H9 (cell line): ENCODE results near the gene ACVR1. TPM values are rescaled to one million over a fixed set of nuclear protein-coding genes. Genes with fewer than 3 reads are reported as not detected.

Experiments
- DNase-seq: peaks from one replicate; pipeline ENCODE4 v3.0.0-alpha.2; 2017
- H2AFZ ChIP-seq: one replicate; pipeline ENCODE4 v1.6.1; 2013; ENCODE audit warnings: mild to moderate bottlenecking, low read length, control low read depth, moderate library complexity
- H2AK5ac ChIP-seq: 2 replicates; pipeline ENCODE4 v1.6.1; 2013; ENCODE audit warnings: low read length, control low read depth, mixed read lengths; ENCODE audit not compliant: insufficient read length
- H2BK120ac ChIP-seq: one replicate; pipeline ENCODE4 v1.6.1; 2013; ENCODE audit warnings: low read depth, mild to moderate bottlenecking, low read length, control low read depth, inconsistent platforms; ENCODE audit not compliant: poor library complexity, severe bottlenecking
- H2BK12ac ChIP-seq: 2 replicates; pipeline ENCODE4 v1.6.1; 2013; ENCODE audit warnings: low read length, control low read depth, mixed read lengths, low read depth; ENCODE audit not compliant: insufficient read length
- H2BK15ac ChIP-seq: 2 replicates; pipeline ENCODE4 v1.6.1; 2013; ENCODE audit warnings: low read depth, low read length, control low read depth
- H2BK20ac ChIP-seq: one replicate; pipeline ENCODE4 v1.6.1; 2013; ENCODE audit warnings: low read depth, mild to moderate bottlenecking, low read length, control low read depth, inconsistent platforms; ENCODE audit not compliant: poor library complexity, severe bottlenecking
- H2BK5ac ChIP-seq: 2 replicates; pipeline ENCODE4 v1.6.1; 2013; ENCODE audit warnings: low read length, control low read depth, mixed read lengths; ENCODE audit not compliant: insufficient read length
- H3K14ac ChIP-seq: 2 replicates; pipeline ENCODE4 v1.6.1; 2013; ENCODE audit warnings: low read length, control low read depth; ENCODE audit not compliant: insufficient read depth
- H3K18ac ChIP-seq: 2 replicates; pipeline ENCODE4 v1.6.1; 2013; ENCODE audit warnings: low read depth, mild to moderate bottlenecking, mixed read lengths, low read length, control low read depth; ENCODE audit not compliant: insufficient read length
- H3K23ac ChIP-seq: 2 replicates; pipeline ENCODE4 v1.6.1; 2013; ENCODE audit warnings: low read length, control low read depth, mixed read lengths, low read depth; ENCODE audit not compliant: insufficient read length
- H3K23me2 ChIP-seq: 2 replicates; pipeline ENCODE4 v1.6.1; 2013; ENCODE audit warnings: low read depth, mild to moderate bottlenecking, mixed read lengths, low read length, control low read depth; ENCODE audit not compliant: insufficient read length, poor library complexity, severe bottlenecking
- H3K27ac ChIP-seq: 2 replicates; pipeline ENCODE4 v1.5.1; 2013; ENCODE audit warnings: low read length, control low read depth, mixed read lengths, low read depth; ENCODE audit not compliant: insufficient read length
- H3K27me3 ChIP-seq: 2 replicates; pipeline ENCODE4 v1.6.1; 2013; ENCODE audit warnings: low read length, control low read depth, inconsistent platforms; ENCODE audit not compliant: insufficient read depth
- H3K4ac ChIP-seq: 2 replicates; pipeline ENCODE4 v1.6.1; 2013; ENCODE audit warnings: low read depth, mild to moderate bottlenecking, control low read depth, inconsistent platforms, low read length, moderate library complexity
- H3K4me1 ChIP-seq: 2 replicates; pipeline ENCODE4 v1.6.1; 2013; ENCODE audit warnings: low read length, control low read depth, inconsistent platforms; ENCODE audit not compliant: insufficient read depth
- H3K4me2 ChIP-seq: 2 replicates; pipeline ENCODE4 v1.6.1; 2013; ENCODE audit warnings: low read length, control low read depth, mixed read lengths; ENCODE audit not compliant: insufficient read length, insufficient read depth
- H3K56ac ChIP-seq: 2 replicates; pipeline ENCODE4 v1.6.1; 2013; ENCODE audit warnings: low read depth, mild to moderate bottlenecking, mixed read lengths, low read length, control low read depth; ENCODE audit not compliant: insufficient read length
- H3K79me1 ChIP-seq: 2 replicates; pipeline ENCODE4 v1.6.1; 2013; ENCODE audit warnings: low read depth, mild to moderate bottlenecking, moderate library complexity, low read length, control low read depth, inconsistent platforms; ENCODE audit not compliant: insufficient read depth, poor library complexity, severe bottlenecking
- H3K79me2 ChIP-seq: 2 replicates; pipeline ENCODE4 v1.6.1; 2013; ENCODE audit warnings: low read length, control low read depth, inconsistent platforms; ENCODE audit not compliant: insufficient read depth
- H3K9ac ChIP-seq: 2 replicates; pipeline ENCODE4 v1.6.1; 2013; ENCODE audit warnings: low read length, control low read depth, mixed read lengths; ENCODE audit not compliant: insufficient read length; ENCODE audit errors: extremely low read depth
- H3K9me3 ChIP-seq: one replicate; pipeline ENCODE4 v1.6.1; 2013; ENCODE audit warnings: low read depth, low read length, inconsistent platforms; ENCODE audit not compliant: control insufficient read depth
- H3T11ph ChIP-seq: one replicate; pipeline ENCODE4 v1.6.1; 2013; ENCODE audit warnings: mild to moderate bottlenecking, low read length, control low read depth, inconsistent platforms
- H4K20me1 ChIP-seq: one replicate; pipeline ENCODE4 v1.6.1; 2013; ENCODE audit not compliant: control insufficient read depth, insufficient read length, insufficient read depth
- H4K5ac ChIP-seq: 2 replicates; pipeline ENCODE4 v1.6.1; 2013; ENCODE audit warnings: low read depth, mild to moderate bottlenecking, mixed read lengths, low read length, control low read depth; ENCODE audit not compliant: insufficient read length
- H4K8ac ChIP-seq: replicated peaks from 2 replicates; pipeline ENCODE4 v1.6.1; 2013; ENCODE audit warnings: low read length, control low read depth, mixed read lengths, low read depth; ENCODE audit not compliant: insufficient read length
- H4K91ac ChIP-seq: 2 replicates; pipeline ENCODE4 v1.6.1; 2013; ENCODE audit warnings: low read depth, mild to moderate bottlenecking, moderate library complexity, mixed read lengths, low read length, control low read depth; ENCODE audit not compliant: insufficient read length
- H3K27ac Mint-ChIP-seq, 3 experiments: 2 replicates in 2 of 3; 3 replicates in 1 of 3; pipeline ENCODE4 v1.8.0; 2020 to 2021; ENCODE audit warnings: mixed read lengths in 3 of 3, mild to moderate bottlenecking in 1 of 3, moderate library complexity in 1 of 3
- H3K27me3 Mint-ChIP-seq: 2 replicates; pipeline ENCODE4 v1.8.0; 2021; ENCODE audit warnings: low read depth, mild to moderate bottlenecking, moderate library complexity, mixed read lengths
- H3K36me3 Mint-ChIP-seq, 3 experiments: 2 replicates in 2 of 3; 3 replicates in 1 of 3; pipeline ENCODE4 v1.8.0; 2020 to 2021; ENCODE audit warnings: low read depth in 3 of 3, mixed read lengths in 3 of 3; ENCODE audit not compliant: insufficient read depth in 1 of 3
- H3K4me1 Mint-ChIP-seq, 2 experiments: 2 replicates each; pipeline ENCODE4 v1.8.0; 2020; ENCODE audit warnings: mixed read lengths in 2 of 2
- H3K4me3 Mint-ChIP-seq, 2 experiments: 2 replicates in 1 of 2; 3 replicates in 1 of 2; pipeline ENCODE4 v1.8.0; 2020 to 2021; ENCODE audit warnings: mild to moderate bottlenecking in 2 of 2, mixed read lengths in 2 of 2, moderate library complexity in 1 of 2
- H3K9me3 Mint-ChIP-seq, 2 experiments: 2 replicates in 1 of 2; 3 replicates in 1 of 2; pipeline ENCODE4 v1.8.0; 2020; ENCODE audit warnings: mild to moderate bottlenecking in 2 of 2, mixed read lengths in 2 of 2, moderate library complexity in 1 of 2
- WGBS: extraction: QIAGEN DNeasy Blood & Tissue Kit; methylation state at CpG from one replicate; pipeline ENCODE4 v1.1.7; 2013; ENCODE audit warnings: missing lambda C conversion rate, low lambda C conversion rate, mixed read lengths; ENCODE audit not compliant: insufficient read length; ENCODE audit errors: extremely low coverage; 5-methylcytosine and 5-hydroxymethylcytosine counted together
- total RNA-seq: library from RNA; stranded (reverse); gene quantifications from 2 replicates; pipeline ENCODE4 v1.2.1, GENCODE V29; 2021
- TF ChIP-seq, protein P1 (sequence below): fragments of 200-600 bp; sonication (generic); conservative IDR thresholded peaks from 3 replicates; pipeline ENCODE4 v1.8.0; 2021; ENCODE audit warnings: antibody characterized with exemption, mild to moderate bottlenecking

The ACVR1 gene
- total RNA-seq, 1 experiment from 2014 or later = 21.2 TPM

DNA sequence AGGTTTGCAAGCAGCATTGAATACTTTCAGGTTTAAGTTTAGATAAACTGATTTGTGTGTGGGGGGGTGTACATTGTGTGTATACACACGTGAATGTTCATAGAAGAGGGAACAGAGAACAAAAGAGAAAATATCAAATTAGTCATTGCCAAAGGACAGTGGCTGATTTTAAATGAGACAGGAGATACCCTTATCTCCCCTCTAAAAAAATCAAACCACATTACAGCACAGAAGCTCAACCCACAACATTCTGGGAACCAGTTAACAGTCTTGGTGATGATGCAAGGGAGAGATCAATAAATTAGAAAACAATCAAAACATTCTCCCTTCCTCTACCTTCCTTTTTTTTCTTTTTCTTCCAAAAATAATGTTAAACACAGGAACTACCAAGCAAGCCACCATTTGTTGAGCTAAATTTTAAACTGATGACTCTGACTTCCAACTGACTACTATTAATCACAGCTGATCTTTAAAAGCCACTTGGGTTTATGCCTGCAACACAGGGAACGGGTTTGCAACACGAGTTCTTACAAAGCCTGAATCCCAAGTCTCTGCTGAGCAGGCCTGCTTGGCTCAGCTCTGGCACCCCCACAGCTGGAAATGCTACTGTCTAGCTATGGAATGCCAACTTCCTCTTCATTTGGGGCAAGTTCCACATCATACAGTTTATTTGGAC lies 128.3 kb downstream of the ACVR1 start:
- Mint-ChIP-seq H3K27ac (peak overlapping the region in 2 of 3 experiments; percentile 29 to 35; a peak in 1 of 7 replicates), H3K27me3 (no peaks in the 10 kb centered on the region), H3K9me3 (no peaks in the 10 kb centered on the region; a peak in 1 of 5 replicates), H3K4me3 (no peak overlapping the region), H3K4me1 (peaks cover 4 to 9% of the 10 kb centered on the region in 2 experiments; a peak in 2 of 4 replicates), H3K36me3 (peaks cover 11 to 25% (median 13%) of the 10 kb centered on the region in 3 experiments; a peak in 6 of 7 replicates)
- Histone ChIP-seq H2BK12ac (no peak overlapping the region), H3K4me2 (no peak overlapping the region), H2BK120ac (no peak overlapping the region), H3K27me3 (no peaks in the 10 kb centered on the region), H3K4ac (no peak overlapping the region), H3K14ac (no peak overlapping the region), H4K8ac (no peak overlapping the region), H2BK20ac (no peak overlapping the region), H3K56ac (no peak overlapping the region), H3K9me3 (no peaks in the 10 kb centered on the region), H3K18ac (no peak overlapping the region), H3K79me1 (no peaks in the 10 kb centered on the region), H3K23me2 (no peaks in the 10 kb centered on the region), H2AK5ac (no peak overlapping the region), H4K20me1 (no peaks in the 10 kb centered on the region), H3K9ac (no peak overlapping the region), H3K79me2 (no peaks in the 10 kb centered on the region), H2AFZ (no peak overlapping the region), H3T11ph (no peak overlapping the region), H2BK15ac (no peak overlapping the region), H3K4me1 (no peaks in the 10 kb centered on the region), H3K23ac (no peak overlapping the region), H4K5ac (no peak overlapping the region), H3K27ac (no peak overlapping the region), H2BK5ac (no peak overlapping the region), H4K91ac (no peak overlapping the region)
- no CpG with 5 or more reads among the region's 3 CpGs for WGBS
- no peak for DNase-seq
- TF ChIP-seq, protein P1, sequence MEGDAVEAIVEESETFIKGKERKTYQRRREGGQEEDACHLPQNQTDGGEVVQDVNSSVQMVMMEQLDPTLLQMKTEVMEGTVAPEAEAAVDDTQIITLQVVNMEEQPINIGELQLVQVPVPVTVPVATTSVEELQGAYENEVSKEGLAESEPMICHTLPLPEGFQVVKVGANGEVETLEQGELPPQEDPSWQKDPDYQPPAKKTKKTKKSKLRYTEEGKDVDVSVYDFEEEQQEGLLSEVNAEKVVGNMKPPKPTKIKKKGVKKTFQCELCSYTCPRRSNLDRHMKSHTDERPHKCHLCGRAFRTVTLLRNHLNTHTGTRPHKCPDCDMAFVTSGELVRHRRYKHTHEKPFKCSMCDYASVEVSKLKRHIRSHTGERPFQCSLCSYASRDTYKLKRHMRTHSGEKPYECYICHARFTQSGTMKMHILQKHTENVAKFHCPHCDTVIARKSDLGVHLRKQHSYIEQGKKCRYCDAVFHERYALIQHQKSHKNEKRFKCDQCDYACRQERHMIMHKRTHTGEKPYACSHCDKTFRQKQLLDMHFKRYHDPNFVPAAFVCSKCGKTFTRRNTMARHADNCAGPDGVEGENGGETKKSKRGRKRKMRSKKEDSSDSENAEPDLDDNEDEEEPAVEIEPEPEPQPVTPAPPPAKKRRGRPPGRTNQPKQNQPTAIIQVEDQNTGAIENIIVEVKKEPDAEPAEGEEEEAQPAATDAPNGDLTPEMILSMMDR = no peak
